ENCODE measurements around the gene POLG2.
"Not testable (repeated sequence)": the region's sequence is repeated elsewhere in the genome, so short reads cannot be mapped to it uniquely, and the experiment has no call there.

Gene POLG2

DNA sequence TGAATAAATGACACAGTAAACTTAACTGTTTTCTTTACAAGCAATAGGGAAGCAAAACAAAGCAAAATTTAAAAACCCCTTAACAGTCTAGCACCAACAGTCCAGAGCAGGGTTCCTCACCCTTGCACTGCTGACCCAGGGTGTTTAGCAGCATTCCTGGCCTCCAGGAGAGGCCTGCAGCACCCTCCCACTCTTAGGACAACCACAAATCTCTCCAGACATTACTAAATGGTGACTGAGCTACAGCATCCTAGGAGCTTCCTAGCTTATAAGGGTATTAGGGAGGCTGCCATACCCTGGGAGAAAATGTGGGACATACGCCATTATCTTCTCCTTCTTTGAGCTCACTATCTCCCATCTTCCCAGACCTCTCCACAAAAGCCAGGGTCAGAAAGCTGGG, 15.9 kb downstream of the POLG2 start:
- H3K4me1 ChIP-seq (ENCODE audit: low read depth, poor library complexity, severe bottlenecking), result no peaks in the 10 kb centered on the region
- no peak overlapping the region for H3K27ac ChIP-seq
- no peaks in the 10 kb centered on the region for H3K79me2 ChIP-seq (ENCODE audit: insufficient read depth, low read depth)
- H3K9ac ChIP-seq, result no peak overlapping the region
- no peak overlapping the region for H3K4me3 ChIP-seq (IDR thresholded peaks at IDR 0.05; ENCODE audit: insufficient read depth, low read depth, low read length)
- no peaks in the 10 kb centered on the region for H3K27me3 ChIP-seq (ENCODE audit: insufficient read depth, low read depth)
- H3K36me3 ChIP-seq (ENCODE audit: insufficient read depth), result no peaks in the 10 kb centered on the region
- no peaks in the 10 kb centered on the region for H4K20me1 ChIP-seq (ENCODE audit: insufficient read depth)
- no peak overlapping the region for H3K4me2 ChIP-seq
- TF ChIP-seq, protein P1, sequence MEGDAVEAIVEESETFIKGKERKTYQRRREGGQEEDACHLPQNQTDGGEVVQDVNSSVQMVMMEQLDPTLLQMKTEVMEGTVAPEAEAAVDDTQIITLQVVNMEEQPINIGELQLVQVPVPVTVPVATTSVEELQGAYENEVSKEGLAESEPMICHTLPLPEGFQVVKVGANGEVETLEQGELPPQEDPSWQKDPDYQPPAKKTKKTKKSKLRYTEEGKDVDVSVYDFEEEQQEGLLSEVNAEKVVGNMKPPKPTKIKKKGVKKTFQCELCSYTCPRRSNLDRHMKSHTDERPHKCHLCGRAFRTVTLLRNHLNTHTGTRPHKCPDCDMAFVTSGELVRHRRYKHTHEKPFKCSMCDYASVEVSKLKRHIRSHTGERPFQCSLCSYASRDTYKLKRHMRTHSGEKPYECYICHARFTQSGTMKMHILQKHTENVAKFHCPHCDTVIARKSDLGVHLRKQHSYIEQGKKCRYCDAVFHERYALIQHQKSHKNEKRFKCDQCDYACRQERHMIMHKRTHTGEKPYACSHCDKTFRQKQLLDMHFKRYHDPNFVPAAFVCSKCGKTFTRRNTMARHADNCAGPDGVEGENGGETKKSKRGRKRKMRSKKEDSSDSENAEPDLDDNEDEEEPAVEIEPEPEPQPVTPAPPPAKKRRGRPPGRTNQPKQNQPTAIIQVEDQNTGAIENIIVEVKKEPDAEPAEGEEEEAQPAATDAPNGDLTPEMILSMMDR (conservative IDR thresholded peaks at IDR 0.05; ENCODE audit: low read depth, low read length), result no peak
- no peak overlapping the region for H2AFZ ChIP-seq (ENCODE audit: low read depth)

DNA sequence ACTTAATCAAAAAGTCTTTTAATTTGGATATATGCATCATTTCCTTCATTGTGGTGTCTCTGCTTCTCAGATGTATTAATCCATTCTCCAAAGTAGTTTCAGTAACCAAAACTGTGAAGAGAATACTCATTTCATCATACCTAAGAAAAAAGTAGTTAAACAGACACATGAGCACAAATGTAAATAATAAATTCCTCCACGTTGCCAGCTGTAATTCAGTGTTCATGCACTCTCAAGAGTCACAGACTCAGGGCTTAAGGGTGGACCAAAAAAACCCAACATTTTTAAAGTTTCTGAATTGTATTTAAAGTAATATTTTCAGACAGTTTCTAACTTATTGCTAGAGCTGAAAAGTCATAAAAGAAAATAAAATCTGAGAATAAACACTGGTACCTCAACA, 19.0 kb downstream of the POLG2 start:
- Histone ChIP-seq H3K9ac (no peak overlapping the region), H3K79me2 (ENCODE audit: insufficient read depth, low read depth) (no peaks in the 10 kb centered on the region), H2AFZ (ENCODE audit: low read depth) (no peak overlapping the region), H4K20me1 (ENCODE audit: insufficient read depth) (no peaks in the 10 kb centered on the region), H3K36me3 (ENCODE audit: insufficient read depth) (no peaks in the 10 kb centered on the region), H3K4me3 (IDR thresholded peaks at IDR 0.05; ENCODE audit: insufficient read depth, low read depth, low read length) (no peak overlapping the region), H3K27ac (no peak overlapping the region), H3K4me2 (no peak overlapping the region), H3K4me1 (ENCODE audit: low read depth, poor library complexity, severe bottlenecking) (no peaks in the 10 kb centered on the region), H3K27me3 (ENCODE audit: insufficient read depth, low read depth) (no peaks in the 10 kb centered on the region)
- TF ChIP-seq, protein P1 (conservative IDR thresholded peaks at IDR 0.05; ENCODE audit: low read depth, low read length), result no peak

DNA sequence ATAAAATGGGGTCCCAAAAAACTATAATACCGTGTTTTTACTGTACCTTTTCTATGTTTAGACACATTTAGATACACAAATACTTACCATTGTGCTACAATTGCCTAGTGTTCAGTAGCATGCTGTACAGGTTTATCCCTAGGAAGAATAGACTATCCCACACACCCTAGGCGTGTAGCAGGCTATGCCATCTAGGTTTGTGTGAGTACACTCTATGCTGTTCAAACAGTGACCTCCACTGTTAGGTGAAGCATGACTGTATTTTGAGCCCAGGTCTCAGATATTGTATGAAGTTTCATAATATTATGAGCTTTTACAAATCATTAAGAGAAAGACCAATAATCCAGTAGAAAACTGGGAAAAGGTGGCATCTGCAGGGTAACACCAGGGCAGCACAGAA, 24.3 kb downstream of the POLG2 start:
- Histone ChIP-seq H3K79me2 (ENCODE audit: insufficient read depth, low read depth) (no peaks in the 10 kb centered on the region), H3K36me3 (ENCODE audit: insufficient read depth) (no peaks in the 10 kb centered on the region), H3K27ac (no peak overlapping the region), H3K27me3 (ENCODE audit: insufficient read depth, low read depth) (no peaks in the 10 kb centered on the region), H4K20me1 (ENCODE audit: insufficient read depth) (no peaks in the 10 kb centered on the region), H2AFZ (ENCODE audit: low read depth) (no peak overlapping the region), H3K9ac (no peak overlapping the region), H3K4me2 (no peak overlapping the region), H3K4me1 (ENCODE audit: low read depth, poor library complexity, severe bottlenecking) (no peaks in the 10 kb centered on the region), H3K4me3 (IDR thresholded peaks at IDR 0.05; ENCODE audit: insufficient read depth, low read depth, low read length) (no peak overlapping the region)
- TF ChIP-seq, protein P1 (conservative IDR thresholded peaks at IDR 0.05; ENCODE audit: low read depth, low read length), result no peak

DNA sequence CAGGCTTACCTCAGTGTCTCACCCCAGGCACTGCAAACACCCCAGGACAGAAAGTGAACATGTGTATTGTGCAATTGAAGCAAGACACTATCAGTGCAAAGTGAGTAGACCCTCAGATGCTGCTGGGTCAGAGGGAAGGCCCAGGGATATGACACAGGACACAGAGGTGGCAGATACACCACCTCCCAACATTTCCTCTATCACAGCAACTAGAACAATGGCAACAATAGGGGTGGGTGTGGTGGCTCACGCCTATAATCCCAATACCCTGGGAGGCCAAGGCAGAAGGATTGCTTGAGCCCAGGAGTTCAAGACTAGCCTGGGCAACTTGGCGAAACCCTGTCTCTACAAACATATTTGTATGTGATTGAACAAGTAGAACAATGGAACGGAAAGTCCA, 25.4 kb downstream of the POLG2 start:
- Histone ChIP-seq H3K4me3 (IDR thresholded peaks at IDR 0.05; ENCODE audit: insufficient read depth, low read depth, low read length) (no peak overlapping the region), H3K79me2 (ENCODE audit: insufficient read depth, low read depth) (no peaks in the 10 kb centered on the region), H2AFZ (ENCODE audit: low read depth) (no peak overlapping the region), H3K27me3 (ENCODE audit: insufficient read depth, low read depth) (no peaks in the 10 kb centered on the region), H4K20me1 (ENCODE audit: insufficient read depth) (no peaks in the 10 kb centered on the region), H3K27ac (no peak overlapping the region), H3K4me2 (no peak overlapping the region), H3K36me3 (ENCODE audit: insufficient read depth) (no peaks in the 10 kb centered on the region), H3K9ac (no peak overlapping the region), H3K4me1 (ENCODE audit: low read depth, poor library complexity, severe bottlenecking) (no peaks in the 10 kb centered on the region)
- TF ChIP-seq, protein P1 (conservative IDR thresholded peaks at IDR 0.05; ENCODE audit: low read depth, low read length), result no peak

DNA sequence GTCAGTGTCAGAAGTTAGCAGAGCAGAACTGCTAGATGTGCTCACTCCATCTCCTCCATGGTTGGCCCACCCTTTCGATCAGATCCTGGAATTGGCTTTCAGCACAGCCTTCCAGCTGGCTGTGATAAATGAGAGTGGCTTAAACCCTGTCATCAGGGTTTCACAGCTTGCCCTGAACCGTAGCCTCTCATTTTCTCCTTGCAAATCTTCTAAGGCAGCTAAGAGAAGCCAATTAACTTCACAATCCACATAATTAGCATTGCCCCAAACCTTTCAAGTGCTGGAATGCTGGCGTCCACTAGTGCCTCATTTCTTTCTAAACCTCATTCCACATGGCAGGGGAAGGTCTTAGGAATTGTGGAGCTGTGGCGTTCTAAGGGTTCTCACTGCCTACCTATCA, 26.2 kb downstream of the POLG2 start:
- Histone ChIP-seq H3K27ac (no peak overlapping the region), H4K20me1 (ENCODE audit: insufficient read depth) (no peaks in the 10 kb centered on the region), H3K4me2 (no peak overlapping the region), H3K9ac (no peak overlapping the region), H3K4me3 (IDR thresholded peaks at IDR 0.05; ENCODE audit: insufficient read depth, low read depth, low read length) (no peak overlapping the region), H3K4me1 (ENCODE audit: low read depth, poor library complexity, severe bottlenecking) (no peaks in the 10 kb centered on the region), H2AFZ (ENCODE audit: low read depth) (no peak overlapping the region), H3K27me3 (ENCODE audit: insufficient read depth, low read depth) (no peaks in the 10 kb centered on the region), H3K36me3 (ENCODE audit: insufficient read depth) (no peaks in the 10 kb centered on the region), H3K79me2 (ENCODE audit: insufficient read depth, low read depth) (no peaks in the 10 kb centered on the region)
- TF ChIP-seq, protein P1 (conservative IDR thresholded peaks at IDR 0.05; ENCODE audit: low read depth, low read length), result no peak

DNA sequence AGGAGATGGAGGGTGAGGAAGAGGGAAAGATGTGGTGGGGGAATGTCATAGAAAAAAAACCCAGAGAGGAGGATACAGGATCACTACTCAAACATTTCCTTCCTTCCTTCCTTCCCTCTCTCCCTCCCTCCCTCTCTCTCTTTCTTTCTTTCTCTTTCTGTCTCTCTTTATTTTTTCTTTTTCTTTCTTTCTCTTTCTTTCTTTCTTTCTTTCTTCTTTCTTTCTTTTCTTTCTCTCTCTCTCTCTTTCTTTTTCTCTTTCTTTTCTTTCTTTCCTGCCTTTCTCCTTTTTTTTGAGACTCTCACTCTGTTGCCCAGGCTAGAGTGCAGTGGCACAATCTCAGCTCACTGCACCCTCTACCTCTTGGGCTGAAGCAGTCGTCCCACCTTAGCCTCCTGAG, 30.0 kb downstream of the POLG2 start:
- not testable (repeated sequence) for H3K27me3 ChIP-seq (ENCODE audit: insufficient read depth, low read depth); H3K4me2 ChIP-seq; H3K9ac ChIP-seq; H3K27ac ChIP-seq; H3K4me3 ChIP-seq (IDR thresholded peaks at IDR 0.05; ENCODE audit: insufficient read depth, low read depth, low read length); H4K20me1 ChIP-seq (ENCODE audit: insufficient read depth); H3K79me2 ChIP-seq (ENCODE audit: insufficient read depth, low read depth); H2AFZ ChIP-seq (ENCODE audit: low read depth); H3K4me1 ChIP-seq (ENCODE audit: low read depth, poor library complexity, severe bottlenecking); H3K36me3 ChIP-seq (ENCODE audit: insufficient read depth)
